Keratinocyte (primary cell): ENCODE results near the gene MYO16. TPM values are rescaled to one million over a fixed set of nuclear protein-coding genes. Genes with fewer than 3 reads are reported as not detected.

ENCODE experiments used
- DNase-seq: peaks from one replicate; pipeline ENCODE4 v3.0.0-alpha.2; 2011; ENCODE audit warnings: low read depth, missing footprints, low spot score
- FAIRE-seq: peaks from 2 replicates; lab custom pipeline; 2011; peaks lifted over from hg19 to GRCh38; lab: Jason Lieb, UNC
- H2AFZ ChIP-seq: 2 replicates; pipeline ENCODE4 v1.6.0; 2012; ENCODE audit warnings: low read length, control low read depth, inconsistent platforms; ENCODE audit not compliant: control insufficient read depth
- H3K27ac ChIP-seq: 2 replicates; pipeline ENCODE4 v1.5.1; 2011; ENCODE audit warnings: low read length; ENCODE audit not compliant: control insufficient read depth, insufficient read depth
- H3K27me3 ChIP-seq: 3 replicates; pipeline ENCODE4 v1.6.0; 2011; ENCODE audit warnings: low read length; ENCODE audit not compliant: control insufficient read depth, insufficient read depth; ENCODE audit errors: extremely low read depth
- H3K36me3 ChIP-seq, 2 experiments: 2 replicates in 1 of 2; 3 replicates in 1 of 2; pipeline ENCODE4 v1.5.1; 2011; ENCODE audit warnings: low read length in 2 of 2, mild to moderate bottlenecking in 1 of 2; ENCODE audit not compliant: control insufficient read depth in 2 of 2, insufficient read depth in 2 of 2; ENCODE audit errors: extremely low read depth in 1 of 2
- H3K4me1 ChIP-seq: 3 replicates; pipeline ENCODE4 v1.5.1; 2011; ENCODE audit warnings: low read length; ENCODE audit not compliant: control insufficient read depth, insufficient read depth; ENCODE audit errors: extremely low read depth
- H3K4me2 ChIP-seq: 3 replicates; pipeline ENCODE4 v1.6.0; 2011; ENCODE audit warnings: low read depth, low read length; ENCODE audit not compliant: control insufficient read depth, insufficient read depth; ENCODE audit errors: extremely low read depth
- H3K4me3 ChIP-seq, 3 experiments: fragments of 200-600 bp in 1 of 3; sonication (generic) in 1 of 3; 2 replicates in 2 of 3; 3 replicates in 1 of 3; pipeline ENCODE4 v1.5.1; 2011 to 2016; ENCODE audit warnings: low read length in 3 of 3, mild to moderate bottlenecking in 3 of 3, control low read depth in 2 of 3, inconsistent platforms in 1 of 3, low read depth in 1 of 3, mixed read lengths in 1 of 3, mixed run types in 1 of 3, moderate library complexity in 1 of 3; ENCODE audit not compliant: control insufficient read depth in 2 of 3, insufficient read depth in 2 of 3; ENCODE audit errors: extremely low read depth in 1 of 3
- H3K79me2 ChIP-seq: 2 replicates; pipeline ENCODE4 v1.6.0; 2012; ENCODE audit warnings: low read length; ENCODE audit not compliant: control insufficient read depth, insufficient read depth
- H3K9ac ChIP-seq: 3 replicates; pipeline ENCODE4 v1.6.0; 2011; ENCODE audit warnings: low read length; ENCODE audit not compliant: control insufficient read depth, insufficient read depth; ENCODE audit errors: extremely low read depth
- H3K9me1 ChIP-seq: 3 replicates; pipeline ENCODE4 v1.6.0; 2011; ENCODE audit warnings: low read length; ENCODE audit not compliant: control insufficient read depth, insufficient read depth; ENCODE audit errors: extremely low read depth
- H3K9me3 ChIP-seq: 2 replicates; pipeline ENCODE4 v1.5.1; 2012; ENCODE audit warnings: low read depth, low read length; ENCODE audit not compliant: control insufficient read depth
- H4K20me1 ChIP-seq: 3 replicates; pipeline ENCODE4 v1.6.0; 2011; ENCODE audit warnings: low read length; ENCODE audit not compliant: control insufficient read depth, insufficient read depth; ENCODE audit errors: extremely low read depth
- EZH2 ChIP-seq: IDR thresholded peaks from one replicate; pipeline ENCODE4 v1.6.1; 2012; ENCODE audit warnings: inconsistent platforms, mild to moderate bottlenecking, low read length, moderate library complexity
- dilution Hi-C: fragments of 300-500 bp; cut with MboI; formaldehyde crosslinking; loops from one replicate; pipeline ENCODE4 v1.7.0; 2020; ENCODE audit warnings: low sequenced_read_pairs; ENCODE audit not compliant: extremely low pct_ligation_motif_present
- polyA plus RNA-seq, 5 experiments: library from polyadenylated mRNA; depleted of rRNA in 3 of 5; stranded (reverse) in 3 of 5; stranded (forward) in 1 of 5; unstranded in 1 of 5; fragments of >200 nt; gene quantifications; 1 replicate in 1 of 5; 2 replicates in 3 of 5; 3 replicates in 1 of 5; pipeline versions ENCODE4 v1.2.1 to v1.2.3, GENCODE V29; 2011 to 2012; ENCODE audit warnings: missing spikeins in 2 of 5, low read depth in 1 of 5, low replicate concordance in 1 of 5
- TF ChIP-seq, protein P1 (sequence below), 3 experiments: IDR thresholded peaks in 1 of 3; conservative IDR thresholded peaks in 1 of 3; optimal IDR thresholded peaks in 1 of 3; 2 replicates in 2 of 3; 3 replicates in 1 of 3; pipeline versions ENCODE3 to v1.5.1; 2011; ENCODE audit warnings: low read length in 3 of 3, mild to moderate bottlenecking in 3 of 3, moderate library complexity in 2 of 3, control low read depth in 1 of 3, inconsistent platforms in 1 of 3; ENCODE audit not compliant: insufficient read depth in 2 of 3; ENCODE audit errors: extremely low read depth in 1 of 3

The MYO16 gene
- polyA plus RNA-seq, 1 donor (not counting 4 experiments of a cell fraction or from before 2014, with no cell fraction given), result 0.08 TPM

DNA sequence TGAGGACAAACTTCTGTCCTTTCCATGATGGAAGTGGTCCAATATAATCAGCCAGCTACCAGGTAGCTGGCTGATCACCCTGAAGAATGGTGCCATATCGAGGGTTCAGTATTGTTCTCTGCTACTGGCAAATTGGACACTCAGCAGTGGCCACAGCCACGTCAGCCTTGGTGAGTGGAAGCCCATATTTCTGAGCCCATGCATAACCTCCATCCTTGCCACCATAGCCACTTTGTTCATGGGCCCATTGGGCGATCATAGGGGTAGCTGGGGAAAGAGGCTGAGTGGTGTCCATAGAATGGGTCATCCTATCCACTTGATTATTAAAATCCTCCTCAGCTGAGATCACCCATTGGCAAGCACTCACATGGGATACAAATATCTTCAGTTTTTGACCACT is 591.2 kb downstream of the MYO16 start:
- Histone ChIP-seq H3K4me3 (no peak overlapping the region), H4K20me1 (no peaks in the 10 kb centered on the region), H3K36me3 (peaks cover 0 to 1% of the 10 kb centered on the region in 2 experiments), H3K4me2 (no peak overlapping the region), H3K4me1 (peaks cover 2% of the 10 kb centered on the region), H3K9me3 (peaks cover 1% of the 10 kb centered on the region), H3K27ac (no peak overlapping the region), H3K9me1 (no peaks in the 10 kb centered on the region), H3K79me2 (no peaks in the 10 kb centered on the region), H2AFZ (no peak overlapping the region), H3K9ac (no peak overlapping the region), H3K27me3 (no peaks in the 10 kb centered on the region)
- TF ChIP-seq EZH2, result no peak
- TF ChIP-seq, protein P1, sequence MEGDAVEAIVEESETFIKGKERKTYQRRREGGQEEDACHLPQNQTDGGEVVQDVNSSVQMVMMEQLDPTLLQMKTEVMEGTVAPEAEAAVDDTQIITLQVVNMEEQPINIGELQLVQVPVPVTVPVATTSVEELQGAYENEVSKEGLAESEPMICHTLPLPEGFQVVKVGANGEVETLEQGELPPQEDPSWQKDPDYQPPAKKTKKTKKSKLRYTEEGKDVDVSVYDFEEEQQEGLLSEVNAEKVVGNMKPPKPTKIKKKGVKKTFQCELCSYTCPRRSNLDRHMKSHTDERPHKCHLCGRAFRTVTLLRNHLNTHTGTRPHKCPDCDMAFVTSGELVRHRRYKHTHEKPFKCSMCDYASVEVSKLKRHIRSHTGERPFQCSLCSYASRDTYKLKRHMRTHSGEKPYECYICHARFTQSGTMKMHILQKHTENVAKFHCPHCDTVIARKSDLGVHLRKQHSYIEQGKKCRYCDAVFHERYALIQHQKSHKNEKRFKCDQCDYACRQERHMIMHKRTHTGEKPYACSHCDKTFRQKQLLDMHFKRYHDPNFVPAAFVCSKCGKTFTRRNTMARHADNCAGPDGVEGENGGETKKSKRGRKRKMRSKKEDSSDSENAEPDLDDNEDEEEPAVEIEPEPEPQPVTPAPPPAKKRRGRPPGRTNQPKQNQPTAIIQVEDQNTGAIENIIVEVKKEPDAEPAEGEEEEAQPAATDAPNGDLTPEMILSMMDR (optimal IDR thresholded peaks at IDR 0.05 in 1 of 3, IDR thresholded peaks at IDR 0.05 in 1 of 3, conservative IDR thresholded peaks at IDR 0.05 in 1 of 3; ENCODE audit: extremely low read depth in 1 of 3, insufficient read depth in 2 of 3, low read length in 3 of 3), result no peak
- no peak for DNase-seq
- no peak for FAIRE-seq
- dilution Hi-C loops, result no loop called here

DNA sequence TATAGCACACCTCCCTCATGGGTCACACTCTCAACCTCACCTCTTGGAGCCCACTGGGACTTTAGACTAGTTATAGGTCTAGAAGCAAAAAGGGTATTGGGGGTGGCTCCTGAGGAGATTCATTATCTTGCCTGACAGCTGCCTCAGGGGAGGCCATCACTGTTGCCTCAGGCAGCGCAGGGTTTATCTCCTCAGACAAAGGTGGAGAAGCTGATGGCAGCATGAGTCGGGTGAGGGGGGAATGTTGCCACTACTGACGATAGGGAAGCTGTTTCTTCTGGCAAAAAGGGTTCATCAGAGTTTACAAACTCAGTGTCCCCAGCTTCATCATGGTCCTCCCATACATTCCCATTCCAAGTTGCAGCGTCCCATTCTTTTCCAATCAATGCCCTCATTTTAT is 594.6 kb downstream of the MYO16 start:
- H3K9me1 ChIP-seq, result no peaks in the 10 kb centered on the region
- no peak for DNase-seq
- no peak overlapping the region for H3K9ac ChIP-seq
- no peak overlapping the region for H3K4me3 ChIP-seq
- no peak overlapping the region for H2AFZ ChIP-seq
- TF ChIP-seq EZH2, result no peak
- TF ChIP-seq, protein P1 (optimal IDR thresholded peaks at IDR 0.05 in 1 of 3, IDR thresholded peaks at IDR 0.05 in 1 of 3, conservative IDR thresholded peaks at IDR 0.05 in 1 of 3; ENCODE audit: extremely low read depth in 1 of 3, insufficient read depth in 2 of 3, low read length in 3 of 3), result no peak
- H3K27me3 ChIP-seq, result no peaks in the 10 kb centered on the region
- H3K27ac ChIP-seq, result no peak overlapping the region
- dilution Hi-C loops, result no loop called here
- peaks cover 1% of the 10 kb centered on the region for H3K9me3 ChIP-seq
- H3K79me2 ChIP-seq, result no peaks in the 10 kb centered on the region
- FAIRE-seq, result no peak
- no peaks in the 10 kb centered on the region for H4K20me1 ChIP-seq
- no peak overlapping the region for H3K4me2 ChIP-seq
- peaks cover 2% of the 10 kb centered on the region for H3K4me1 ChIP-seq
- peaks cover 0 to 1% of the 10 kb centered on the region in 2 experiments for H3K36me3 ChIP-seq
